Heart right ventricle (tissue), 16 donors: ENCODE measurements around the gene SAXO1. TPM values are rescaled to one million over a fixed set of nuclear protein-coding genes. Genes with fewer than 3 reads are reported as not detected.

Experiments
- ATAC-seq, 8 donors: fragments of 200-7000 bp; cut with Tn5 transposase; one replicate each; pipeline ENCODE4 v1.9.1; 2020; ENCODE audit warnings: mild to moderate bottlenecking in 8 of 8, moderate library complexity in 8 of 8, moderate number of reproducible peaks in 1 of 8
- DNase-seq, 2 donors: peaks; one replicate each; pipeline ENCODE4 v3.0.0-alpha.2; 2020
- H3K27ac ChIP-seq, 10 donors: fragments of 200-600 bp; sonication (generic) in 2 of 10; one replicate each; pipeline versions ENCODE4 v1.5.0 to v1.8.0; 2020 to 2022; ENCODE audit warnings: mild to moderate bottlenecking in 3 of 10
- H3K27me3 ChIP-seq, 7 donors: fragments of 200-600 bp; one replicate each; pipeline ENCODE4 v1.8.0; 2021 to 2022; ENCODE audit warnings: mild to moderate bottlenecking in 2 of 7
- H3K36me3 ChIP-seq, 9 donors: fragments of 200-600 bp; sonication (generic) in 1 of 9; one replicate each; pipeline versions ENCODE4 v1.5.0 to v1.8.0; 2020 to 2022; ENCODE audit warnings: mild to moderate bottlenecking in 2 of 9
- H3K4me1 ChIP-seq, 9 donors: fragments of 200-600 bp; sonication (generic) in 1 of 9; one replicate each; pipeline versions ENCODE4 v1.5.0 to v1.8.0; 2020 to 2022; ENCODE audit warnings: mild to moderate bottlenecking in 4 of 9
- H3K4me3 ChIP-seq, 10 donors: fragments of 200-600 bp; sonication (generic) in 2 of 10; one replicate each; pipeline versions ENCODE4 v1.5.0 to v1.8.0; 2020 to 2022; ENCODE audit warnings: mild to moderate bottlenecking in 7 of 10, moderate library complexity in 2 of 10
- H3K9me3 ChIP-seq, 11 donors: fragments of 200-600 bp in 10 of 11; sonication (generic) in 2 of 11; one replicate each; pipeline versions ENCODE4 v1.5.0 to v1.8.0; 2013 to 2022; ENCODE audit warnings: mild to moderate bottlenecking in 2 of 11, control low read depth in 1 of 11, moderate library complexity in 1 of 11
- WGBS, 2 donors: extraction: QIAGEN DNeasy Blood & Tissue Kit; methylation state at CpG; one replicate each; pipeline ENCODE4 v1.1.7; 2013; ENCODE audit warnings: inconsistent platforms in 1 of 2; 5-methylcytosine and 5-hydroxymethylcytosine counted together
- intact Hi-C, 10 donors: fragments of 100-400 bp; cut with DNase I; formaldehyde crosslinking; loops; one replicate each; pipeline versions ENCODE4 v1.11.1 to v1.14.2; 2022
- polyA plus RNA-seq, 2 donors: library from polyadenylated mRNA; stranded (reverse); fragments of 200-250 nt; gene quantifications; one replicate each; pipeline ENCODE4 v1.2.3, GENCODE V29; 2013
- total RNA-seq, 10 donors: library from RNA; stranded (reverse); fragmentation: NEBNext Ultra II Directional in 3 of 10; extraction: Animal tissue kit (Norgen Biotek cat#: 25700) in 3 of 10; gene quantifications; one replicate each; pipeline versions ENCODE4 v1.2.1 to v1.2.4, GENCODE V29; 2021 to 2023
- TF ChIP-seq, protein P1 (sequence below), 9 donors: fragments of 200-600 bp; sonication (generic) in 2 of 9; IDR thresholded peaks; one replicate each; pipeline versions ENCODE4 v1.5.0 to v1.8.0; 2021 to 2022; ENCODE audit warnings: antibody characterized with exemption in 9 of 9, mild to moderate bottlenecking in 5 of 9, moderate library complexity in 1 of 9
- donor health status: Arrhythmogenic right ventricular cardiomyopathy.
- donor health status: ischemic (EF 13 %, LVEDD 7.1; RV severe dilation, severe dysfunction).
- donor health status: healthy with polysubstance abuse.
- donor health status: DM: no; HTN: yes; CAD: no.
- donor health status: DM: no; HTN: no; CAD: no.
- donor health status: ischemic (EF 25% LVEDD 6.9; RV normal size, moderate dysfunction).
- donor health status: ischemic (EF 25% LVEDD 5.7; RV mildly dilated, moderate dysfunction).
- donor health status: healthy.
- donor health status: DM: yes; HTN: yes; CAD: no.
- donor health status: Ischemic cardiomyopathy.
- donor health status: ischemic (EF 35%, LVEDD 5.7; RV mildly dilated, moderate dysfunction).
- donor health status: nonischemic (EF 11% LVEDD 7.7; RV severe dilation, severe dysfunction).
- donor health status: DM: yes; HTN: yes; CAD: no.
- donor health status: PGD.
- donor health status: ischemic (EF 29% LVEDD 5.4; RV normal size, mild dysfunction).
- donor health status: nonischemic (EF 23%, LVEDD 6.1; RV moderate dilation, normal function).

Gene SAXO1
- total and polyA plus RNA-seq, 12 donors, result 0.06 TPM; not detected in 11

DNA sequence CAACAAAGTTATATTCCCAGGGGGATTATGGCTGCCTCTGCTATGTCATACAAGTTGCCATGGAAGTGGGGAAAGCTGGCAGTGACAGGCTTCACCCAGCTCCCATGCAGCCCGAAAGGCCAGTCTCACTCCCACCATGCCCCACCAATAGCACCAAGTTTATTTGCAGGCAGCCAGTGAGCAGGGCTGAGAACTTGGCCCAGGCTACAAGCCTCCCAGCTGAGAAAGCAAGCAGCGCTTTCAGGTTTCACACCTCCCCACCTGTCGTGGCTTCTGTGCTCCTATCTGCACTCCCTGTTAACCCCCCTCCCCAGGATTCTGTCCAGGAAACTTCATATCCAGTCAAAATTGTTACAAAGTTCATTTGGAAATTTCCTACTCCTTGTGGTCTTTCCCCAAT lies 155.0 kb downstream of the SAXO1 start:
- no peak for DNase-seq
- intact Hi-C loops, result no loop called here
- no peaks in the 10 kb centered on the region for H3K4me1 ChIP-seq
- 90 to 95% methylated on average over 3 of the region's 3 CpGs for WGBS, 2 donors
- ATAC-seq, result no peak
- TF ChIP-seq, protein P1, sequence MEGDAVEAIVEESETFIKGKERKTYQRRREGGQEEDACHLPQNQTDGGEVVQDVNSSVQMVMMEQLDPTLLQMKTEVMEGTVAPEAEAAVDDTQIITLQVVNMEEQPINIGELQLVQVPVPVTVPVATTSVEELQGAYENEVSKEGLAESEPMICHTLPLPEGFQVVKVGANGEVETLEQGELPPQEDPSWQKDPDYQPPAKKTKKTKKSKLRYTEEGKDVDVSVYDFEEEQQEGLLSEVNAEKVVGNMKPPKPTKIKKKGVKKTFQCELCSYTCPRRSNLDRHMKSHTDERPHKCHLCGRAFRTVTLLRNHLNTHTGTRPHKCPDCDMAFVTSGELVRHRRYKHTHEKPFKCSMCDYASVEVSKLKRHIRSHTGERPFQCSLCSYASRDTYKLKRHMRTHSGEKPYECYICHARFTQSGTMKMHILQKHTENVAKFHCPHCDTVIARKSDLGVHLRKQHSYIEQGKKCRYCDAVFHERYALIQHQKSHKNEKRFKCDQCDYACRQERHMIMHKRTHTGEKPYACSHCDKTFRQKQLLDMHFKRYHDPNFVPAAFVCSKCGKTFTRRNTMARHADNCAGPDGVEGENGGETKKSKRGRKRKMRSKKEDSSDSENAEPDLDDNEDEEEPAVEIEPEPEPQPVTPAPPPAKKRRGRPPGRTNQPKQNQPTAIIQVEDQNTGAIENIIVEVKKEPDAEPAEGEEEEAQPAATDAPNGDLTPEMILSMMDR (IDR thresholded peaks at IDR 0.05), result no peak
- peaks cover 0 to 6% (median 0%) of the 10 kb centered on the region in 9 donors for H3K36me3 ChIP-seq
- no peak overlapping the region for H3K4me3 ChIP-seq
- no peaks in the 10 kb centered on the region for H3K27me3 ChIP-seq
- H3K27ac ChIP-seq, result no peak overlapping the region
- H3K9me3 ChIP-seq, result peaks cover 0 to 8% (median 0%) of the 10 kb centered on the region in 11 donors

Other genes with a start within 250 kb of the SAXO1 start
- gene RRAGA, start 16.2 kb upstream of the SAXO1 start, total RNA-seq, result 10 to 100 TPM; 74.7 to 97.8 (median 81.3) TPM
- 100 to 1,000 TPM in 1 of 2 donors, 10 to 100 TPM in 1; 24.7 to 100 TPM for gene RRAGA, start 16.2 kb upstream of the SAXO1 start, polyA plus RNA-seq
- 10 to 100 TPM in 1 of 10 donors, 1 to 10 TPM in 9; 4.9 to 10.4 (median 7.2) TPM for gene HAUS6, start 69.7 kb upstream of the SAXO1 start, total RNA-seq
- 1 to 10 TPM; 2.6 to 4.2 TPM for gene HAUS6, start 69.7 kb upstream of the SAXO1 start, polyA plus RNA-seq
- 100 to 1,000 TPM in 3 of 10 donors, 10 to 100 TPM in 7; 35.4 to 205 (median 49.4) TPM for gene PLIN2, start 94.3 kb upstream of the SAXO1 start, total RNA-seq
- gene PLIN2, start 94.3 kb upstream of the SAXO1 start, polyA plus RNA-seq, result 100 to 1,000 TPM in 1 of 2 donors, 10 to 100 TPM in 1; 35.0 to 184 TPM
- gene DENND4C, start 197.5 kb upstream of the SAXO1 start, total RNA-seq, result 10 to 100 TPM; 21.7 to 28.3 (median 23.8) TPM
- 1 to 10 TPM; 5.4 to 6.4 TPM for gene DENND4C, start 197.5 kb upstream of the SAXO1 start, polyA plus RNA-seq